ENCODE results near the gene RASGRP4.

GRCh38 chr19:38475176-38475575 is 49.2 kb upstream of the RASGRP4 start:
- TF ChIP-seq POLR2A (IDR thresholded peaks at IDR 0.05; ENCODE audit: low read depth) (no peak), CTCF (IDR thresholded peaks at IDR 0.05) (no peak)

All from esophagus muscularis mucosa (tissue), 3 donors.